GOT3 (cell line): ENCODE data around the gene BSND.
"Not testable (repeated sequence)": the region's sequence is repeated elsewhere in the genome, so short reads cannot be mapped to it uniquely, and the experiment has no call there.

Source experiments
- DNase-seq: peaks from one replicate; lab custom pipeline; 2025; ENCODE audit warnings: mixed read lengths; lab: John Stamatoyannopoulos, UW

Gene BSND

GRCh38 chr1:54998677-54999076 is at the start of gene BSND:
Gene BSND, plus strand, starts transcription at chr1:54998933. Its CDS starts 254 bp downstream, at chr1:54999187.
- DNase-seq = no peak

DNA sequence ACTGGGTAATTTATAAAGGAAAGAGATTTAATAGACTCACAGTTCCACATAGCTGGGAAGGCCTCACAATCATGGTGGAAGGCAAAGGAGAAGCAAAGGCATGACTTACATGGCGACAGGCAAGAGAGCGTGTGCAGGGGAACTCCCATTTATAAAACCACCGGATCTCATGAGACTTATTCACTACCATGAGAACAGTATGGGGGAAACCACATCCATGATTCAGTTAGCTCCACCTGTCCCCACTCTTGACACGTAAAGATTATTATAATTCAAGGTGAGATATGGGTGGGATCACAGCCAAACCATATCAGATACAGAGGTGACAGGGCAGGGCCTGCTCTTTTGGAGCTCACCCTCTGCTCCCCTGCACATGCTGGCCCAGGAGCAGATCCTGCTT is 49.7 kb upstream of the BSND start:
- DNase-seq = no peak

GRCh38 chr1:54950006-54950368 is 48.7 kb upstream of the BSND start:
- no peak for DNase-seq

DNA sequence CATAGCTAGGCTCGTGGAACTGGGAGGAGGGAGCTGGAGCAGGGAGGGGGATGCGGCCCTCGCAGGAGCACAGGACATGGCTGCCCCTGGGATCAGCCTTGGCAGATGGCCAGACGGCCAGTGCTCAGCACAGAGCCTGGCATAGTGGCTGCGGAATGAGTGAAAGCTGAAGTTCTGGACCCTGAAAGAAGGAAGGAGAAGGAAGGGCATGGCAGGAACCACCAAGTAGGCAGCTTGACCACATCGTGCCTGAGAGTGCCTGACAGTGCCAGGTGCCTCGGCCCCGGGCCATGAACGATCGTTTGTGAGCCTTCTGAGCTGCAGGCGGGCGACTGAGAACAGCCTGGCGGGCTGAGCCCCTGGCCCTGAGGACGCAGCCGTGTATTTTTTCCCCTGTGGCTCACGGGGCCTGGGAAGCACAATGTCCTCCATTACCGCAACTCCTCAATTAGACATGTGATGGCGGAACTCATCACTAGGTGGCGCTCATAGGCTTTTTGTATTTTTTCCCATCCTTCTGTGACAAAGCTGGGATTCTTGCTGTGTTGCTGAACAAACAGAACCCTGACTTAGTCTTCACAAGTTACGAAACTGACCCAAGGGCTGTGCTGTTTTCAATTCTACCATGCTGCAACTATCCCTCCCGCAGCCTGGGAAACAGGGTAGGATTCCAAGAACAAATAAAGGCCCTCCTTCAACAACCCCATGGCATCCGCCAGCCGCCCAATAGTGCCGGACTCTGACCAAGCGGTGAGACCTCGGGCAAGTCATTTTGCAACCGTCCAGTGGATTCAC is 48.2 kb upstream of the BSND start:
- peak; percentile 42 for DNase-seq

DNA sequence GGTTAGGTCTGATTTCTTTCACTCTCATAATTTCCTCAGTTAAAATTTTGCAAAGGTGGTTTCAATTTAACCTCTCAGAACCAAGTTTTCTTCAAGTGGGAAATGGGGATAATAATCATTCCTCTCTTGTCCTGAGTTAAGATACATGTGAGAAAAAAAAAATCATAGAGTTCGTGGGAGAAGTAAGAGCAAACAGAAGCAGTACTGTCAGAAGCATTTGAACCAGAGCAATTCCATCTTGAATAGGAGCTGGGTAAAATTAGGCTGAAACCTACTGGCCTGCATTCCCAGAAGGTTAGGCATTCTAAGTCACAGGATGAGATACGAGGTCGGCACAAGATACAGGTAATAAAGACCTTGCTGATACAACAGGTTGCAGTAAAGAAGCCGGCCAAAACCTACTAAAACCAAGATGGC is 46.9 kb upstream of the BSND start:
- DNase-seq = no peak

- no peak for DNase-seq
Measured at GRCh38 chr1:54952950-54953718, 45.6 kb upstream of the BSND start.

- DNase-seq = no peak
Measured at GRCh38 chr1:54953846-54954245, 44.9 kb upstream of the BSND start.

DNA sequence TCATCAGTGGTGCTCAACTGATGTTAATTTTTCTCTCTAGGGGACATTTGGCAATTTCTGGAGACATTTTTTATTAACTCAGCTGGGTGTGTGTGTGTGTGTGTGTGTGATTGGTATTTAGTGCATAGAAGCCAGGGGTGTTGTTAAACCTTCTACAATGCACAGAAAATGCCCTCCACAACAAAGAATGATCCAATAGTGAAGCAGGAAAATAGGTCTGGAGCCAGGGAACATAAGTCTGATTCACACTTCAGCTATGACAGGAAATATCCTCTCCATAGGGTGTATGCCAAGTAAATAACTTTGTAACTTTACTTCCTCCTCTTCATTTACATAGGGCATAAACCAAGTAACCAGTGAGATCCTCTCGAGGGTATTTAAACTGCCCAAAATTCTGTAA is 43.4 kb upstream of the BSND start:
- DNase-seq = no peak

GRCh38 chr1:54956726-54957125 is 42.0 kb upstream of the BSND start:
- no peak for DNase-seq

GRCh38 chr1:54959241-54959640 is 39.5 kb upstream of the BSND start:
- no peak for DNase-seq

DNA sequence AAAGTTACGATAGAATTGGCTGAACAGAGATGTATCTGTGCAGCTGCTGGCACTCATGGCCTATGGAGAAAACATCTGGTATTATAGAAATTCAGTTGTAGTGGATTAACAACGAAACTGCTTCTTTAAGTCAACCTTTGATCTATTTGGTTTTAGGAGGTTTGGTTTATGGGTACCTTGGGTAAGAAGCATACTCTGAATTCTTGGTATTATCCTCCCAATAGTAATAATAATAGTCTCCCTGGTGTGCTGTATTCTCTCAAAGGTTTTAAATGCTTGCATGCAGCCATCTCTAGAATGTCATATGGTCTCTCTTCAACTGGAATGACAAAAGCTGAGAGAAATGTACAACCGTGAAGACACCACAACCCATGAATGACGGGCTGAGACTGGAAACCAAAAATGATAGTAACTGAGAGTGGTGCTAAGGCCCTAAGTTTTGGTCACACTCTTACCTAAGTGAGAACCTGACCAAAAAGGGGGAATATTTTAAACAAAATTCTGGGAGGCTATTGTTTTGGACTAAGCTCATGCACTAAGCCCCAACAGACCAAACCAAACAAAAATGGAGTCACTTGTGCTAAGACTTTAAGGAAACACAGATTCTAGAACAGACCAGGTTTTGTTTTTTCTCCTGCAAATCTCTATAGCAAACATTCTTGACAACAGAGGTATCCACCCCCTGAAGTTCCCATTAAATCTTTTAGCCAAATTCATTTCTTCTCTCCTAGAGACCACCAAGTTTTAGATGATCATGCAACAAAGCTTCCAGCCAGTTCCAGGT is 35.9 kb upstream of the BSND start:
- no peak for DNase-seq

GRCh38 chr1:54963829-54964228 is 34.9 kb upstream of the BSND start:
- DNase-seq = not testable (repeated sequence)

DNA sequence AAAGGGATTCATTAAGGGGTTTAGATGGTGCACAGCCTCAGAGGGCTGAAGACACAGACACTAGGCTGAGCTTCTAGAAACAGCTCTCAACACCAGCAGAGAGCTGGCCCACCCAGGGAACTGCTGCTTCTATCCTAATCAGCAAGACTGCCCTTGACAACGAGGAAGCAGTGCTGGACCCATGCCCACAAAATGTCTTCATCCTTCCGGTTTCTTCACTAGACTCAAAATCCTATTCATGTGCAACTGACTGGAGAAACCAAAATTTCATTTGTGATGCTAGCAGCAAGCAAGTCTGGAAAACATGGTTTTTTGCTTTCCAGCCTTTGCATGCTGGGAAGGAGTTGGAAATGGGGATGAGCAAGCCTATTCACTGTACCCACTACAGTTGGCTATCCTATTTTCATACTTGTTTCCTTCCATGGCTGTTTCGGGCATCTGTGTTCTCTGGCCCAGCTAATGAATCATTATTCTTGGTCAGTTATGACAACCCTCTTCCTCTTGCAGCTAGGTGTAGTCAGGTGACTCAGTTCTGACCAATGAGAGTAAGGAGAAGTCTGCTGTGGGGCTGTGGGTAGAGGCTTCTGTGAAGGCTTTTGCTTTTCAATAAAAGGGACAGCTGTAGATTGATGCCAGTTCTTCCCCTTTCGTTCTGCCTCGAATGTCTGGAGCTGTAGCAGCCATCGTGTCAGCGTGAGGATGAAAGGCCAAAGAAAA is 33.0 kb upstream of the BSND start:
- DNase-seq = no peak

DNA sequence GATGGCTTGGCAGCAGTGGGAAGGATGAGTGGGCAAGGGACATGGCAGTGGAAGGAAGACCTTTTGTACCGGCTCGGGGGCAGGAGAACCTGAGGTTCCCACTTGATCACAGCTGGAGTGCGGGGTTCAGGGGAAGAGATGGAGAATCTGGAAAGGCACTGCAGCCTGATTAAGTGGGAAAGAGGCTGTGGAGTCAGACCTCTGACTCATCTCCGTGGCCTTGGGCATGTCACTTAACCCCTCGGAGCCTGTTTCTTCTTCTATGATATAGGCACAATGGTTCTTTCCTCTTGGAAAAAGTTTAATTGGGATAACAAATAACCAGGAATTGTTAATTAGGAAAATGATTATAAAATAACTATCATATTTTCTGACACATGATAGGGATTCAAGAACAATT is 31.4 kb upstream of the BSND start:
- DNase-seq = no peak

DNA sequence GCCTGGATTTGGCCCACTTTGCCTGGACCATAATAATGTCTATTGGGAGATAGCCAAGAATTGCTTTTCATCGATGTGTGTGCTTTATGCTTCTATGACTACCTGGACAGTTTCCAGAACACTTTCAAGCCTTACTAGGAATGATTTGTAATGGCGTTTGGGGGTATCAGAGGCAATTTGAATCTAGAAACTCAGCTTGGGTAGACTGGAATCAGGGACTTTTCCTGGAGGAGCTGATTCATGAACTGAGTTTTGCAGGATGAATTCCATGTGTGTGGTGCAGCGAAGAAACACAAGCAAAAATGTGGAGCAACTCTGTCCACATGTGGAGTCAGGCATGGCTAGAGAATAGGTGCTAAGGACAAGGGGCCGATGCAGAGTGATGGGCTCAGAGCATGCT is 30.2 kb upstream of the BSND start:
- no peak for DNase-seq

DNA sequence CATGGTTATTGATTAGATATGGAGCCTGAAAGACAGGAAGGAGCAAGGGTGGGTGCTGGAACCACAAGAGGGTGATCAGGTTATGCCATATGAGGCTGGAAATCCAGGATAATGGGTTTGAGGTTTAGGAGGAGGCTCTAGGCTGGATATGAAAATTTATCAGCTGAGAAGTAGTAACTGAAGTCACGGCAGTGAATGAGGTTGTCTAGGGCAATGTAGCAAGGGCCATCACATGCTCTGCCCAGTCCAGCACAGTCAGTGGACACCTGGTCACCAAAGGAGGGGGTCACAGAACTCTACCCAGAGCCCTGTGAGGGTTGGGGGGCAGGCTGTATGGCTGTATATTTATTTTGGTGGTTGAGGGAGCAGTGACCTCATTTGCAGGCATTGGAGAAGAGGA is 28.9 kb upstream of the BSND start:
- DNase-seq = no peak

GRCh38 chr1:54970901-54971300 is 27.8 kb upstream of the BSND start:
- no peak for DNase-seq

GRCh38 chr1:54971317-54971791 is 27.4 kb upstream of the BSND start:
- DNase-seq = no peak

DNA sequence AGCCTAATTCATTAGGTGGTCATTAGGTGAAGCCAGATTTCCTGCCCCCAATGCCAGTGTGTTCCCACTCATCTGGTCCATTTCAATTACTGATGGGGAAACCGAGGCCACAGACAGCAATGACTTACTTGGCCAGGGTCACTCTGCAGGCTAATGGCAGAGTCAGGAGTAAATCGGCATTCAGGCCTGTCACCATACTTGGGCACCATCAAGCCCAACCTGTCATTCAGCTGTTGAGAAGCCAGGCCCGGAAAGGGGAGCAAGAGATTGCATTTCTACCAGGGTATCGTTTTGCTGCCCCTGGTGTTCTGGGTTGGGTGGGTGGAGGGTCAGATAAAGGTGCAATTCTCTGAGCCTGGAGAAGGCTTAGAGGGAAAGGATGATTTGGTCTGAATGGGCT is 26.3 kb upstream of the BSND start:
- no peak for DNase-seq

- no peak for DNase-seq
Measured at GRCh38 chr1:54973205-54973921, 25.4 kb upstream of the BSND start.
